Esophagus squamous epithelium (tissue), 5 donors: ENCODE measurements around the gene ANP32B. TPM values are rescaled to one million over a fixed set of nuclear protein-coding genes. Genes with fewer than 3 reads are reported as not detected.

Source experiments
- DNase-seq: peaks from one replicate; lab custom pipeline; 2025; lab: John Stamatoyannopoulos, UW
- H3K27ac ChIP-seq, 4 donors: fragments of 200-600 bp; sonication (generic); one replicate each; pipeline ENCODE4 v1.5.1; 2016 to 2019; ENCODE audit warnings: mild to moderate bottlenecking in 1 of 4
- H3K27me3 ChIP-seq, 4 donors: fragments of 200-600 bp; sonication (generic); 1 replicate in 3 of 4; 2 replicates in 1 of 4; pipeline versions ENCODE4 v1.5.1 to v1.6.0; 2017 to 2021; ENCODE audit warnings: antibody characterized with exemption in 1 of 4
- H3K36me3 ChIP-seq, 3 donors: fragments of 200-600 bp; sonication (generic); one replicate each; pipeline ENCODE4 v1.5.1; 2016 to 2019
- H3K4me1 ChIP-seq, 3 donors: fragments of 200-600 bp; sonication (generic); one replicate each; pipeline ENCODE4 v1.5.1; 2017 to 2019
- H3K4me3 ChIP-seq, 4 donors: fragments of 200-600 bp; sonication (generic); 1 replicate in 3 of 4; 2 replicates in 1 of 4; pipeline ENCODE4 v1.5.1; 2016 to 2019; ENCODE audit warnings: mild to moderate bottlenecking in 2 of 4, moderate library complexity in 1 of 4
- H3K9me3 ChIP-seq, 3 donors: fragments of 200-600 bp; sonication (generic); one replicate each; pipeline ENCODE4 v1.5.1; 2016 to 2019
- POLR2A ChIP-seq, 4 donors: fragments of 450-650 bp; IDR thresholded peaks; one replicate each; pipeline ENCODE4 v1.6.1; 2017; ENCODE audit warnings: antibody characterized with exemption in 4 of 4, mild to moderate bottlenecking in 4 of 4, moderate library complexity in 3 of 4
- WGBS, 2 donors: methylation state at CpG; one replicate each; pipeline ENCODE4 v1.1.5; 2018; 5-methylcytosine and 5-hydroxymethylcytosine counted together
- intact Hi-C: fragments of 100-400 bp; cut with DNase I; formaldehyde crosslinking; loops from one replicate; pipeline ENCODE4 v1.15.0; 2022
- total RNA-seq, 4 donors: library from RNA; depleted of rRNA; stranded (reverse); fragments of >200 nt; gene quantifications; one replicate each; pipeline ENCODE4 v1.1.0, GENCODE V29; 2016
- TF ChIP-seq, protein P1 (sequence below), 6 experiments: fragments of 450-650 bp in 4 of 6; fragments of 200-600 bp in 2 of 6; sonication (generic) in 2 of 6; IDR thresholded peaks; one replicate each; pipeline ENCODE4 v1.5.1; 2016 to 2019; ENCODE audit warnings: antibody characterized with exemption in 6 of 6, mild to moderate bottlenecking in 4 of 6, moderate library complexity in 4 of 6
- donor health status: DM: yes; HTN: yes; CAD: no.

The ANP32B gene
- total RNA-seq, 4 donors from 2014 or later, result 21.9 to 41.8 (median 28.4) TPM

GRCh38 chr9:98040212-98040611, 57.1 kb downstream of the ANP32B start:
- TF ChIP-seq, protein P1, sequence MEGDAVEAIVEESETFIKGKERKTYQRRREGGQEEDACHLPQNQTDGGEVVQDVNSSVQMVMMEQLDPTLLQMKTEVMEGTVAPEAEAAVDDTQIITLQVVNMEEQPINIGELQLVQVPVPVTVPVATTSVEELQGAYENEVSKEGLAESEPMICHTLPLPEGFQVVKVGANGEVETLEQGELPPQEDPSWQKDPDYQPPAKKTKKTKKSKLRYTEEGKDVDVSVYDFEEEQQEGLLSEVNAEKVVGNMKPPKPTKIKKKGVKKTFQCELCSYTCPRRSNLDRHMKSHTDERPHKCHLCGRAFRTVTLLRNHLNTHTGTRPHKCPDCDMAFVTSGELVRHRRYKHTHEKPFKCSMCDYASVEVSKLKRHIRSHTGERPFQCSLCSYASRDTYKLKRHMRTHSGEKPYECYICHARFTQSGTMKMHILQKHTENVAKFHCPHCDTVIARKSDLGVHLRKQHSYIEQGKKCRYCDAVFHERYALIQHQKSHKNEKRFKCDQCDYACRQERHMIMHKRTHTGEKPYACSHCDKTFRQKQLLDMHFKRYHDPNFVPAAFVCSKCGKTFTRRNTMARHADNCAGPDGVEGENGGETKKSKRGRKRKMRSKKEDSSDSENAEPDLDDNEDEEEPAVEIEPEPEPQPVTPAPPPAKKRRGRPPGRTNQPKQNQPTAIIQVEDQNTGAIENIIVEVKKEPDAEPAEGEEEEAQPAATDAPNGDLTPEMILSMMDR (IDR thresholded peaks at IDR 0.05), result no peak
- no peak for TF ChIP-seq POLR2A (IDR thresholded peaks at IDR 0.05)
- H3K4me3 ChIP-seq, result no peak overlapping the region
- H3K36me3 ChIP-seq, result no peaks in the 10 kb centered on the region
- peaks cover 0 to 16% (median 0%) of the 10 kb centered on the region in 3 donors for H3K4me1 ChIP-seq
- H3K27me3 ChIP-seq, result no peaks in the 10 kb centered on the region
- no peak for DNase-seq
- H3K9me3 ChIP-seq, result no peaks in the 10 kb centered on the region
- 90 to 95% methylated on average over 6 of the region's 6 CpGs for WGBS, 2 donors
- H3K27ac ChIP-seq, result no peak overlapping the region
- intact Hi-C loops, result no loop called here

GRCh38 chr9:98043915-98044314, 60.8 kb downstream of the ANP32B start:
- no peak for DNase-seq
- no peaks in the 10 kb centered on the region for H3K27me3 ChIP-seq
- H3K27ac ChIP-seq, result no peak overlapping the region
- intact Hi-C loops, result no loop called here
- no peak overlapping the region for H3K4me3 ChIP-seq
- no peaks in the 10 kb centered on the region for H3K4me1 ChIP-seq
- no peaks in the 10 kb centered on the region for H3K36me3 ChIP-seq
- no peak for TF ChIP-seq POLR2A (IDR thresholded peaks at IDR 0.05)
- TF ChIP-seq, protein P1 (IDR thresholded peaks at IDR 0.05), result no peak
- no peaks in the 10 kb centered on the region for H3K9me3 ChIP-seq
- 81 to 84% methylated on average over 5 of the region's 5 CpGs for WGBS, 2 donors

- H3K9me3 ChIP-seq, result no peaks in the 10 kb centered on the region
- no peak for DNase-seq
- peak overlapping the region in 1 of 4 donors; percentile 28 for H3K27ac ChIP-seq
- intact Hi-C loops, result no loop called here
- H3K27me3 ChIP-seq, result no peaks in the 10 kb centered on the region
- TF ChIP-seq POLR2A (IDR thresholded peaks at IDR 0.05), result no peak
- TF ChIP-seq, protein P1 (IDR thresholded peaks at IDR 0.05), result no peak
- no peaks in the 10 kb centered on the region for H3K36me3 ChIP-seq
- H3K4me3 ChIP-seq, result peak overlapping the region in 1 of 4 donors; percentile 45
- 59 to 70% methylated on average over 6 of the region's 6 CpGs for WGBS, 2 donors
- no peaks in the 10 kb centered on the region for H3K4me1 ChIP-seq
Measured at GRCh38 chr9:98045234-98046179, 62.4 kb downstream of the ANP32B start.

DNA sequence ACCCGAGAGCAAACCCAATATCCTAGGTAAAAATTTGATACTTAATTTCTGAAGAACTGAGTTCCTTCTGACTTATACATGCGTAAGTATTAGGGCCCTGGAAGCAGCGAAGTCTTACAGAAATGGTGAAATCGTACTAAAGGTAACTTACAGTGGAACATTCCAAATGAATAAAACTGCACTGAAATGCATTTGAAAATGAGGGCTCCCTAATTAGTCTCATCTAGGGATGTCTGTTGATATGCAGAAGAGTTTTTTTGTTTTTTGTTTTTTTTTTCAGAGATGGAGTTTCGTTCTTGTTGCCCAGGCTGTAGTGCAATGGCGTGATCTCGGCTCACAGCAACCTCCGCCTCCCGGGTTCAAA, 63.0 kb downstream of the ANP32B start:
- Histone ChIP-seq H3K27ac (no peak overlapping the region), H3K9me3 (no peaks in the 10 kb centered on the region), H3K27me3 (no peaks in the 10 kb centered on the region), H3K36me3 (no peaks in the 10 kb centered on the region), H3K4me1 (no peaks in the 10 kb centered on the region), H3K4me3 (peak overlapping the region in 1 of 4 donors; percentile 45)
- intact Hi-C loops, result no loop called here
- 84 to 87% methylated on average over 9 of the region's 9 CpGs for WGBS, 2 donors
- DNase-seq, result no peak
- TF ChIP-seq POLR2A (IDR thresholded peaks at IDR 0.05), result no peak
- TF ChIP-seq, protein P1 (IDR thresholded peaks at IDR 0.05), result no peak

GRCh38 chr9:98047002-98047401, 63.9 kb downstream of the ANP32B start:
- TF ChIP-seq POLR2A (IDR thresholded peaks at IDR 0.05), result no peak
- TF ChIP-seq, protein P1 (IDR thresholded peaks at IDR 0.05), result no peak
- intact Hi-C loops, result no loop called here
- WGBS, 2 donors, result 62 to 83% methylated on average over 5 of the region's 5 CpGs

More at GRCh38 chr9:98047002-98047401, 63.9 kb downstream of the ANP32B start:
- Histone ChIP-seq H3K36me3 (no peaks in the 10 kb centered on the region), H3K4me1 (no peaks in the 10 kb centered on the region), H3K27ac (no peak overlapping the region), H3K4me3 (no peak overlapping the region), H3K27me3 (no peaks in the 10 kb centered on the region), H3K9me3 (no peaks in the 10 kb centered on the region)
- no peak for DNase-seq
